ENCODE measurements around the gene CRISPLD2.

CRISPLD2 gene

GRCh38 chr16:84780544-84781376 lies 39.0 kb upstream of the CRISPLD2 start:
- no peak for TF ChIP-seq NFRKB (IDR thresholded peaks at IDR 0.05)
- no peak for TF ChIP-seq ARNT (IDR thresholded peaks at IDR 0.05)
- no peak for TF ChIP-seq SUZ12 (IDR thresholded peaks at IDR 0.05)
- TF ChIP-seq L3MBTL2 (conservative IDR thresholded peaks at IDR 0.05), result no peak
- TF ChIP-seq, protein P1, sequence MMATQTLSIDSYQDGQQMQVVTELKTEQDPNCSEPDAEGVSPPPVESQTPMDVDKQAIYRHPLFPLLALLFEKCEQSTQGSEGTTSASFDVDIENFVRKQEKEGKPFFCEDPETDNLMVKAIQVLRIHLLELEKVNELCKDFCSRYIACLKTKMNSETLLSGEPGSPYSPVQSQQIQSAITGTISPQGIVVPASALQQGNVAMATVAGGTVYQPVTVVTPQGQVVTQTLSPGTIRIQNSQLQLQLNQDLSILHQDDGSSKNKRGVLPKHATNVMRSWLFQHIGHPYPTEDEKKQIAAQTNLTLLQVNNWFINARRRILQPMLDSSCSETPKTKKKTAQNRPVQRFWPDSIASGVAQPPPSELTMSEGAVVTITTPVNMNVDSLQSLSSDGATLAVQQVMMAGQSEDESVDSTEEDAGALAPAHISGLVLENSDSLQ (IDR thresholded peaks at IDR 0.05), result no peak
- no peak for TF ChIP-seq SP1 (IDR thresholded peaks at IDR 0.05)
- TF ChIP-seq LEF1 (IDR thresholded peaks at IDR 0.05; ENCODE audit: borderline replicate concordance), result no peak
- no peak for TF ChIP-seq BHLHE40 (IDR thresholded peaks at IDR 0.05; ENCODE audit: borderline replicate concordance)
- no peak for TF ChIP-seq TARDBP (IDR thresholded peaks at IDR 0.05)
- ChIA-PET POLR2A (no interaction called here), CTCF (interaction anchor here (1.1 kb wide), 1 partner anchor 26 kb away, joined by 3 read pairs; no protein-coding TSS in a partner anchor)
- DNase-seq (ENCODE audit: extremely low spot score), result no peak

DNA sequence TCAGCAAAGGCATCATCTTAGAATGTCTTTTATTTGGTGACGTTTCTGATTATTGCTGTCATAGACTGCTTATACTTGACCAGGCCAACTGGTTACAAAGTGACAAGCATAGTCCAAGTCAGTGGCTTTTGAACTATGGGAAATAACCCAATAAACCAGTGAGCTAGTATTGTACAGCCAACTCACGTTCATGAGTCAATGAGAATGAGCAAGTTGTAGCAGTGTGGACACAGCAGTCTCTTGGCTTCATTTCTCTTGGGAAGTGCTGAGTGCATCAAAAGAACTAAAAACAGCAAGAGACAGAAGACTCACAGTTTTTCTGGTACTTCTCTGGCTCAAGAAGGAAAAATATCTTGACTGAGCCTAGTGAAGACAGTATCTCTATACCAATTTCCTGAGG lies 36.9 kb upstream of the CRISPLD2 start:
- CTCF ChIA-PET, result no interaction called here
- POLR2A ChIA-PET, result no interaction called here
- no peak for TF ChIP-seq FOXA1 (IDR thresholded peaks at IDR 0.05)
- no peak for TF ChIP-seq SUZ12 (IDR thresholded peaks at IDR 0.05)
- TF ChIP-seq L3MBTL2 (conservative IDR thresholded peaks at IDR 0.05), result no peak
- TF ChIP-seq CTBP1 (IDR thresholded peaks at IDR 0.05; ENCODE audit: borderline replicate concordance), result no peak
- TF ChIP-seq FOXM1 (IDR thresholded peaks at IDR 0.05; ENCODE audit: borderline replicate concordance), result no peak
- TF ChIP-seq HDGF (IDR thresholded peaks at IDR 0.05; ENCODE audit: borderline replicate concordance), result no peak
- TF ChIP-seq SP1 (IDR thresholded peaks at IDR 0.05), result no peak
- DNase-seq (ENCODE audit: extremely low spot score), result no peak

DNA sequence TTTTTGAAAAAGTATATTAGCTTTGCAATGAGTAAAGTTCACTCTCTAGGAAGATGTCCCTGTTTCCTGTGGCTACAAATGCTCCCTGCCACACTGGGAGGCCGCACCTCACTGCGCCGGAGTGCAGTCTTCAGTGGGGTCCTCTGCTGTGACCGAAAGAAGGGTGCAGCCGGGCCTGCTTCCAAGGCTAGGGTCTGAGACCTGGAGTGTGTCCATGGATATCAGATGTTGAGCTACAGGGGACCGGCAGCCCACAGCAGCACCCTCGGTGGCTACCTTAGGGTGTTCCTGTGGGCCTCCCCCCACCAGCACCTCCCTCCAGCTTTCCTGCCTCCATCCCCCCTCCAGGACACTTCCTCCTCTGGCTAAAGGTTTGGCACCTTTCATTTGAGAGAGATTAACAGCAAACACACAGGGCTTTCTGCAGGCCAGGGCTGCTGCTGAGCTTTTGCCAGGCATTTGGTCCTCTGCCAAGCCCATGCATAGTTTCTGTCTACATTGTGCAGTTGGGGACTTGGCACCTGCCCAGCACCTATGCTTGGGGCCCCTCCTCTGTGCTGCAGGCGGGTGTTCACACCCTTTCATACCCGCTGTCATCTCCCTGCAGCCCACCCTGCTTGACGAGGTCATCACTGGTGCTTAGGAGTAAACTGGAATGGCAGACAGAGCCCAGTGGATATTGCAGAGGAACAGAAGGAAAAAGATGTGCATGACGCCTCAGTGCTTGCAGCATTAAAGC lies 33.8 kb upstream of the CRISPLD2 start:
- DNase-seq (ENCODE audit: extremely low spot score), result no peak
- TF ChIP-seq, protein P1 (IDR thresholded peaks at IDR 0.05), result no peak
- TF ChIP-seq FOXM1 (IDR thresholded peaks at IDR 0.05; ENCODE audit: borderline replicate concordance) (no peak), FOXK2 (IDR thresholded peaks at IDR 0.05) (no peak), ELF4 (IDR thresholded peaks at IDR 0.05) (no peak), CTBP1 (IDR thresholded peaks at IDR 0.05; ENCODE audit: borderline replicate concordance) (no peak), TARDBP (IDR thresholded peaks at IDR 0.05) (no peak), HDGF (IDR thresholded peaks at IDR 0.05; ENCODE audit: borderline replicate concordance) (no peak), LEF1 (IDR thresholded peaks at IDR 0.05; ENCODE audit: borderline replicate concordance) (no peak), SUZ12 (IDR thresholded peaks at IDR 0.05) (no peak), L3MBTL2 (conservative IDR thresholded peaks at IDR 0.05) (no peak), NFRKB (IDR thresholded peaks at IDR 0.05) (no peak), SP1 (IDR thresholded peaks at IDR 0.05) (no peak), ARNT (IDR thresholded peaks at IDR 0.05) (no peak), ZNF384 (IDR thresholded peaks at IDR 0.05) (no peak), BHLHE40 (IDR thresholded peaks at IDR 0.05; ENCODE audit: borderline replicate concordance) (no peak)
- ChIA-PET POLR2A (no interaction called here), CTCF (no interaction called here)

DNA sequence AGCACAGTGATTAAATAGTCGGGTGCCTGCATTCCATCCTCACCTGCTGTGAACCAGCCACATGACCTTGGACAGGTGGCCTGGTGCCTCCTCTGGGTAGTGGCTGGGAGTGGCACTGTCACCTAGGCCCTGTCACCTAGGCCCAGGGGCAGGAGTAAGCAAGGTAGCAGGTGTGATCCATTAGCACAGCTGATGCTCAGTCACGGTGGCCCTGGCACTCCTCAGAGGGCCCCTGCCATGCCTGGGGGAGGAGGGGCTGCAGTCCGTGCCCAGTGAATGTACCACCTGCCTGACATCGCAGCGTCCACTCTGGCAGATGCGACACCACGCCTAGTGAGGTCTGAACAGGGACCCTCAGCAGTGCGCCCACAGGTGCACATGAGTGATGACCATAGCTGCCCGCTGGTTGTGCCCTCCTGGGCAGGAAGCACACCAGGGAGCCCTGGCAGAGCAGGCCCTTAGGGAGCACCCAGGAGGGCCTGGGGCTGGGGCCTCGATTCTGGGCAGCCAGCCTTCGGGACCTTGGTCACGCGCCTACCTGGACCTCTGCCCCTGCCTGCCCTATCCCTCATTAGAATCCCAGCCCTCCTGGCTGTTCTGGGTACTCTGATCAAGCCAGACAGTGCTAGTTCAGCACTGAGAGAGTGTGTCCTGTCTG lies 33.1 kb upstream of the CRISPLD2 start:
- no peak for DNase-seq (ENCODE audit: extremely low spot score)
- TF ChIP-seq ARNT (IDR thresholded peaks at IDR 0.05), result no peak
- no peak for TF ChIP-seq TARDBP (IDR thresholded peaks at IDR 0.05)
- TF ChIP-seq FOXK2 (IDR thresholded peaks at IDR 0.05), result no peak
- no peak for TF ChIP-seq CTBP1 (IDR thresholded peaks at IDR 0.05; ENCODE audit: borderline replicate concordance)
- TF ChIP-seq, protein P1 (IDR thresholded peaks at IDR 0.05), result no peak
- TF ChIP-seq ELF4 (IDR thresholded peaks at IDR 0.05), result no peak
- no peak for TF ChIP-seq FOXA1 (IDR thresholded peaks at IDR 0.05)
- no peak for TF ChIP-seq ZNF384 (IDR thresholded peaks at IDR 0.05)
- no peak for TF ChIP-seq BHLHE40 (IDR thresholded peaks at IDR 0.05; ENCODE audit: borderline replicate concordance)
- no peak for TF ChIP-seq SP1 (IDR thresholded peaks at IDR 0.05)
- no peak for TF ChIP-seq FOXM1 (IDR thresholded peaks at IDR 0.05; ENCODE audit: borderline replicate concordance)
- no peak for TF ChIP-seq L3MBTL2 (conservative IDR thresholded peaks at IDR 0.05)
- no peak for TF ChIP-seq LEF1 (IDR thresholded peaks at IDR 0.05; ENCODE audit: borderline replicate concordance)
- ChIA-PET POLR2A (no interaction called here), CTCF (no interaction called here)

- ChIA-PET CTCF (no interaction called here), POLR2A (no interaction called here)
- TF ChIP-seq L3MBTL2 (conservative IDR thresholded peaks at IDR 0.05), result no peak
- no peak for TF ChIP-seq FOXK2 (IDR thresholded peaks at IDR 0.05)
- TF ChIP-seq, protein P1 (IDR thresholded peaks at IDR 0.05), result no peak
- no peak for TF ChIP-seq NFRKB (IDR thresholded peaks at IDR 0.05)
- no peak for TF ChIP-seq TARDBP (IDR thresholded peaks at IDR 0.05)
- TF ChIP-seq CTBP1 (IDR thresholded peaks at IDR 0.05; ENCODE audit: borderline replicate concordance), result no peak
- no peak for TF ChIP-seq LEF1 (IDR thresholded peaks at IDR 0.05; ENCODE audit: borderline replicate concordance)
- no peak for TF ChIP-seq FOXM1 (IDR thresholded peaks at IDR 0.05; ENCODE audit: borderline replicate concordance)
- TF ChIP-seq FOXA1 (IDR thresholded peaks at IDR 0.05), result no peak
- no peak for TF ChIP-seq HDGF (IDR thresholded peaks at IDR 0.05; ENCODE audit: borderline replicate concordance)
- no peak for TF ChIP-seq ZNF384 (IDR thresholded peaks at IDR 0.05)
- TF ChIP-seq ARNT (IDR thresholded peaks at IDR 0.05), result no peak
- TF ChIP-seq SUZ12 (IDR thresholded peaks at IDR 0.05), result no peak
- TF ChIP-seq ELF4 (IDR thresholded peaks at IDR 0.05), result no peak
- no peak for TF ChIP-seq BHLHE40 (IDR thresholded peaks at IDR 0.05; ENCODE audit: borderline replicate concordance)
- no peak for TF ChIP-seq SP1 (IDR thresholded peaks at IDR 0.05)
- no peak for DNase-seq (ENCODE audit: extremely low spot score)
Measured at GRCh38 chr16:84787263-84787622, 32.5 kb upstream of the CRISPLD2 start.
